Mammary epithelial cell (primary cell): ENCODE results near the gene TRIM34.

ENCODE experiments used
- CTCF ChIP-seq, 2 donors: IDR thresholded peaks in 1 of 2; conservative IDR thresholded peaks in 1 of 2; 2 replicates each; pipeline ENCODE4 v1.5.1; 2011 to 2012; ENCODE audit warnings: inconsistent platforms in 2 of 2, low read length in 2 of 2, mild to moderate bottlenecking in 2 of 2, control low read depth in 1 of 2, low read depth in 1 of 2; ENCODE audit not compliant: insufficient read depth in 1 of 2; ENCODE audit errors: extremely low read depth in 1 of 2
- EZH2 ChIP-seq: IDR thresholded peaks from 2 replicates; pipeline ENCODE4 v1.6.1; 2012; ENCODE audit warnings: low read length, inconsistent platforms, borderline replicate concordance

DNA sequence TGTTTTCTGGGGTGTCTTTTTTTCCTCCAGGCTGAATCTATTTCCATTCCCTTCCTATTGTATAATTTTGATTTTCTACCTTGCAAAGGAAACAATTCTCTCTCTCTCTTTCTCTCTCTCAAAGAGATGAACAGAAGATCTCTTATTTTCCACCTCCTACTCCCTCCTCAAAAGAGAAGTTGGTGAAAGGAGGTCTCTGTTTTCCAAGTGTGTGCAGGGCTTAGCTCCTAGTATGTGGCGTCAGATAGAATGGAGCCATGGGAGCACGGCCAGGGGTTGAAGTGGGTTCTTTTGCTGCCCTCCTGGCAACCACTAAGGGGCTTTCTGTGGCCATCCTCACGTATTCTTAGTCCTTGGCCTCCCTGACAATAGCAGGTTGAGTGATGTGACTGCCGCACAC lies 480 bp downstream of the TRIM34 start:
- TF ChIP-seq CTCF (conservative IDR thresholded peaks at IDR 0.05 in 1 of 2, IDR thresholded peaks at IDR 0.05 in 1 of 2; ENCODE audit: extremely low read depth in 1 of 2, insufficient read depth in 1 of 2, low read depth in 1 of 2, low read length in 2 of 2) (no peak), EZH2 (no peak)
